Stimulated activated CD8-positive, alpha-beta memory T cell treated with anti-CD3 and anti-CD28 coated beads, Interleukin-15, amount 100 ng/mL, for 48 hours (primary cell): ENCODE results near the gene TMEM63A.
"Not testable (repeated sequence)": the region's sequence is repeated elsewhere in the genome, so short reads cannot be mapped to it uniquely, and the experiment has no call there.

ENCODE experiments used
- DNase-seq, 2 donors: peaks; one replicate each; pipeline ENCODE4 v3.0.0-alpha.2; 2020; ENCODE audit warnings: low read depth in 2 of 2

The TMEM63A gene

DNA sequence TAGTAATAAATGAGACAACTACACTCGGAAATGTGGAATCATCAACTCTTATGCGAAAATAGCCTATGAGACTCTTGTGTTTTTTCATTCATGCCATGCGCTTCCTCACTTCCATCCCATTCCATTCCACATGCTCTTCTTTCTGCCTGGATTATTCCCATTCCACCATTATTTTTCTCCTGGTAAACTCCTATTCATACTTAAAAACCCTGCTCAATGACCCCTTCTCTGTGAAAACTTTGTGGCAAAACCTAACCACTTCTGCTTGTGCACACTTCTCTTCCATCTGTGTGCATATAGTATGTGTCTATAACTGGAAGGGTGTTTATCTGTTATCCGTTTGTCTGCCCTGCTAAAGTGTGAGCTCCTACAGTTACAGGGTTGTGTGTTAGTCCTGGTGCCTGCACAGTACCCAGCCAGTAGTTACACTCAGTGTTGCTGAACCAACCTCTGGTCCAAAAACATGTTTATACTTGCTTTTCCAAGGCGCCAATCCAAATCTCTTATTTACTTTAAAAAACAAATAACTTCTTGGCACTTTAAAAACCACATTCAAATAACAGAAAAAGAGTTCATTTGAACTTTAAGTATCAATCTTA is 61.6 kb downstream of the TMEM63A start:
- no peak for DNase-seq

DNA sequence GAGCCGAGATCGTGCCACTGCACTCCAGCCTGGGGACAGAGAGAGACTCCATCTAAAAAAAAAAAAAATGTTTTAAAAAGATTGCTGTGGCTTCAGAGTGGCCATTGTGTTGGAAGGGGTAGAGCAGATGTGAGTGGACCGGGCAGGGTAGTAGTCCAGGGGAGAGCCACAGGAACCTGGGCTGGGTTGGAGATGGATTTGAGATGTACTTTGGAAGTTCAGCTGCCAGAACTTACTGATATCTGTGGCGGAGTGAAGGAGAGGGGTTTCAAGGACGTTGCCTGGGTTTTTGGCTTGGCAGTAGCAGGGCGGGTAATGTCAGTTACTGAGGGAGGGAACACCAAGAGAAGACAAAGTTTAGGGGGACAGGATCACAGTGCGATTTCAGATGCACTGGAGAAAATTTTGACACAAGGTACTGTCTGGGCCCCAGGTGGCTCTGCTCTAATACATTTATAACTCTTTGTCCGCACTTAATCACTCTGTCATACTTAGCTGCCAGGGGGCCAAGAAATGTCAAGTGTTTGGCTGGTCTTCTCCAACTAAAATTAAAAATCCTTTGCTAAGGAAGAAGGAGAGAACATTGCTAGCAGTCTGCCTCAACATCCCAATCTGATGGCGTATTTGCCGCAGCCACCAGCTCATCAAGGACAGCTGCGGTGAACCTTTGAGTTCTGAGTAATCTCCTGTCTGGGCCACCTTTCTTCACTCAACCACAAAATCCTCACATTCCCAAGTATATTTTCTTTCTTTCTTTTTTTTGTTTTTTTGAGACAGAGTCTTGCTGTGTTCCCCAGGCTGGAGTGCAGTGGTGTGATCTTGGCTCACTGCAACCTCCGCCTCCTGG is 62.6 kb downstream of the TMEM63A start:
- no peak for DNase-seq

DNA sequence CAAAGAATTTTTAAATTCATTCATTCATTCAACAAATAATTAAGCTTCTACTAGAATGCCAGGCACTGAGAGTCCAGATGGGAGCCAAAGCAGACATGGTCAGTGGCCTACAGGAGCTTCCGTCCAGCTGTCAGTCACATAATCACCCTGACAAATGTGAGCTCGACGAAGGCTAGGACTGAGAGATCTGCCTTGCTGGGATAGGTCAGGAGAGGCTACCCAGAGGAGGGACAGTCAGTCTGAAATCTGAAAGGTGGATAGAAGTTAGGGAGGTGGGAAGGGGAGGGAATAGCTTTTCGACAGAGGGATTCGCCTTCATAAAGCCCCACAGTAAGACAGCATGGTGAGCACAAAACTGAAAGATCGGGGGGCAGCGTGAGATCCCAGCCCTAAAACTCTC is 64.0 kb downstream of the TMEM63A start:
- DNase-seq: no peak

DNA sequence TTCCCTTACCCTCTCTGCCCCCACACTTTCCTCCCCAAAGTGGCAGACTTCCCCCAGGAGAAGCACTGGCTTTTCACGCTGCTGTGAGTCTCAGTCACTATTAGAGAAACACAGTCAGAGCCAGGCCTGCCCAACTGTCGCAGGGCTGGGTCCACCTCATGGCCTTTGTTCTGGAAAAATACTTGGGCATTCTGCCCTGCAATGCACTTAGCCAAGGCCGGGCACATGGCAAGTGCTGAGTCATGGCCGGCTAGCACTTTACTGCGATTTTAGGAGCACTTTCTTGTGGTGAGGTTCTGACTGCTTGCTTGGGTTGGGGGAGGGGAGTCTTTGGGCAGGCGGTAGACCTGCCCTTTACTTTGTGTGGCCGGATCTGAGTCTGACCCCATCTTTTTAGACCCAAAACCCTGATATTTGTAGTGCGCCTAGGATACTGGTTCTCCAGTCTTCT is 64.5 kb downstream of the TMEM63A start:
- no peak for DNase-seq

DNA sequence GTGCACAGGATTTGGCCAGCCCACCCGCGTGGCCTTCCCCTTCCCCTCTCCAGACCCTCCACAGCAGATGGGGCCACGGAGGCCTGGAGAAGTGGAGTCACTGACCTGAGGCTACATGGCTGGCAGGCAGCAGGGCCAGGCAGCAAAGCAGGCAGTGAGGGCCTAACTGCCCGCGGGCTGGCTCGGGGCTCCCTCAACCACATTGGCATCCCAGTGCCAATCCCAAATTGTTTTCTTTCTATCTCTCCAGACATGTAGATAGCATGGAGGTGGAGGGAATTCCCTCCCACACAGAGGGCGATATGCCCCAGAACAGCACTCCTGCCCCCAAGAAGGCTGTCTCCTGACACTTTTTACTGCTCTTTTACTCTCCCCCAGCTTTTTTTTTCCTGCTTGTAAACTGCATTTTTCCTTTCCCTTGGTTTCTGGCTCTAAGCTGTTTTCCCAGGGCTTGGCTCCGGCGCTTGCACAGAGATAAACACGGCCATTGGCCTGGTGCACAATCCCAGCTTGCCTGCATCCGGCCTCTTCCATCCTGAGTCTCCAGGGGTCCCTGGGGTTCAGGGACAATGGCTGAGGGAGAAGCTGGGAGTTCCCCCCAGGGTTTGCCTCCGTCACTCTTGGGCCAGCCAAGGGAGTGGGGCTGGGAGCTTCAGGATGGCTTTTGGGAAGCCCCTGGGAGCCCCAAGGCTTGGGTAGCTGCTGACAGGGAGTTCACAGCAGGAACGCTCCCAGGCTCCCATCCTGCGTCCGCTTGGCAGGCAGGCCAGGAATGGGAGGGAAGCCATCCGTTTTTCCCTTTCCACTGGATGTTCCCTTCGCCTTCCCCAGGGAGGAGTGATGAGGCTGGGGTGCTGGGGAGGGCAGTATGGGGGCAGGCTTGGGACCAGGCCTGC is 65.3 kb downstream of the TMEM63A start:
- DNase-seq: no peak

DNA sequence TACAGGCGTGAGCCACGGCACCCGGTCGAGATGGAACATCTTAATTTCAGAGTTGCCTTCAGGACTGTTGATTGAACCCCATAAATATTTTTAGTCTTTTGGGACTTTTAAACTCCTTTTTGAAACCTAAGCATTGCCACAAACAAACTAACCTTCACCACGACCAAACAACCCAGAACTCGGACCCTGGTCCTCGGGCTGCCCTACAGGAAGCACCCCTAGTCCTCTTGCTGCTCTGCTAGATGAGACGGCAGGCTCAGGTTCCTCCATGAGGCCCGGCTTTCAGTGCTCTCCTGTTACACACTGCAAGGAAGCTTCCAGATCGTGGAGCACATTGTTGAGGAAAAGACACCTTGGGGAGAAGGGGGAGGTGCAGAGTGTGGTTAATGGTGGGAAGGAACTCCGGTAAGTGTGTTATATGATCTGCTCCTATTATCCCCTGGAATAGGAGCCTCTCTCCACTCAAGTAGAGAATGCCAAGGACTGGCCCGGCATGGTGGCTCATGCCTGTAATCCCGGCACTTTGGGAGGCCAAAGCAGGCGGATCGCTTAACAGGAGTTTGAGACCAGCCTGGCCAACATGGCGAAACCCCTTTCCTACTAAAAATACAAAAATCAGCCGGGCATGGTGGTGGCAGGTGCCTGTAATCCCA is 66.5 kb downstream of the TMEM63A start:
- no peak for DNase-seq

DNA sequence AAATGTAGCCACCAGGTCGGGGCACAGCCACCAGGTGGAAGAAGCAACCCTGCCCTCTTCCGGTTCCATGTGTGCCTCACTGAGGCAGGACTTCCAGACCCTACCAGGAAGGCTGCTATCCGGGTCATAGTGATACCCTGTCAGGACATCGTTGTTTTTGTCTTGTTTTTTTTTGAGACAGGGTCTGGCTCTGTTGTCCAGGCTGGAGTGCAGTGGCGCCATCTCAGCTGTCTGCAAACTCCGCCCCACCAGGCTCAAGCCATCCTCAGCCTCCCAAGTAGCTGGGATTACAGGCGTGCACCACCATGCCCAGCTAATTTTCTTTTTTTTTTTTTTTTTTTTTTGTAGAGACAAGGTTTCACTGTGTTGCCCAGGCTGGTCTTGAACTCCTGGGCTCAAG is 67.1 kb downstream of the TMEM63A start:
- not testable (repeated sequence) for DNase-seq

DNA sequence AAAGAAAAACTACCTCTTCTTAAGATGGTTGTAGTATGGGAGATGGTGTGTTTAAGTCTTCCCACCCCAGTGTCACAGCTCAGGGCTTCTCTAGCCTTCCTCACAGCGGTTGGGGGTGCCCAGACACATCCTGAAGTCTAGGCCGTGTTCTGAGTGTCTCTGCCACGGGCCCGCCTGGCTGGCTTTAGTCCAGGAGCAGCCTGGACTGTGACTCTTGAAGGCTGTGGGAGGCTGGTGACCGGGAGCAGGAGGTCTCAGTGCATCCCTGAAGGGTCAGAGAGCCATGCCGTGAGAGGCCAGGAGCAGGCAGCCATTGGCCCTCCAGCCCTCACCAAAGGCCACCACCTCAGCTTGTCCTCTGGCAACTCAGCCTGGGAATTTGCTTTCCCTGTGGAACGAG is 67.8 kb downstream of the TMEM63A start:
- DNase-seq: no peak

DNA sequence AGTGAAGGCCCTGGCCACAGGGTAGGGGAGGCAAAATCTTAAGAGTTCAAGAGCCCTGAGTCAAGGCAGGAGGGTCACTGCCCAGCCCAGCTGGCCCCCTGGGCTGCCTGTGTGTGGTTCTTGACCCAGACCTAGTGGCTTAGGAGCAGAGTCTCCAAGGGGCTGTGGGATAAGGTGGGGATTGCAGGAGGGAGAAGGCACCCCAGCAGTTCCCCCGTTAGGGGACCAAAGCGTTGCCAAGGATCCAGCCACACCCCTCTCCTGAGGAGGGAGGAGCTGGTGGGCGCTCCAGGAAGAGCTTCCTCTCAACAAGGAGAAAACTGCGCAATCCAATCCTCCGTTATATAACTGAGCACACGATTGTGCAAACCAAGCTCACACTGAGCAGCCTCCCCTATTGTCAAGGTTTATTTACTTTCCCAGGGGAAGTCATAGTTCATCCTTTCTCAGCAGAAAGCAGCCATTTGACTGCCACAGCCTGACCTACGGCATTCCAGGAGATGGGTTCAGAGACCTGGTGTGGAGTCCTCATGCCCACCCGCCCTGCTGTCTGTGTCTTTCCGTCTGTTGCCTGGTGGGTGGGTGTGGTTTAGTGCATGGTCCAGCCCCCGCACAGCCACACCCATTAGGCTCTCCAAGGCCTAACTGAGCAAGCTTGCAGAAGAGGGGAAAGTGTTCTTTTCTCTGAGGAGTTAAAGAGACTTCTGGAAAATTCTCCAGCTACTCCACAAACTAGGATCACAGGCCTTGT is 68.8 kb downstream of the TMEM63A start:
- no peak for DNase-seq

DNA sequence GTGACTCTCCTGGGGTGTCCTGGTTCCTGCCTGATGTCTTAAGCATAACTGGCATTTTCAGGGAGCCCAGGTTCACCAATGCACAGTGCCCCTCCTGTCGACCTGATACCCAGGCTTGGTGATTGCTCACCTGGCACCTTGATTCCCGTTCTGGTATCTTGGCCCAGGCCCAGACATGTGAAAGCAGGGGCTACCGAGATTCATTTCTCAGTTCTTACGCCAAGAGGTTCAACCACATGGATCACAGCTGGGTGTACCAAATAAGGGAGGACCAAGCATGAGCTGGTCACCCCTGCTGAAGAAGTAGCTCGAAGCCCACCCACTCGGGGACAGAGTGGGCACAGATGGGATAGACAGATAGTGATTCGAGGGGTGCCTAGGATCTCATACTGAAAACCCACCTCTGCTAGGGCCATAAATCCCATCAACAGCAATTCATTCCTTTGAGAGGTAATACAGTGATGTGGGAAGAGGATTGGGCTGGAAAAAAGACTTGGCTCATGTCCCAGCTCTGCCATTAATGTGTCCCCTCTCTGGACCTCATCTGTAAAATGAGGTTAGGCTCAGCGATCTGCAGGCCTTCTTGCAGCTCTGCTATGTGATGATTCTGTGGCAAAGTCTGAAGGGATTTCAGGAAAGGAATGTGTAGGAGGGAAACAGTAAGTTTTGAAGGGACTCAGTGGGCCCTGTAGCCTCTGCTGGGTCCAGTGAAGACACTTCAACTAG is 69.5 kb downstream of the TMEM63A start:
- no peak for DNase-seq

DNA sequence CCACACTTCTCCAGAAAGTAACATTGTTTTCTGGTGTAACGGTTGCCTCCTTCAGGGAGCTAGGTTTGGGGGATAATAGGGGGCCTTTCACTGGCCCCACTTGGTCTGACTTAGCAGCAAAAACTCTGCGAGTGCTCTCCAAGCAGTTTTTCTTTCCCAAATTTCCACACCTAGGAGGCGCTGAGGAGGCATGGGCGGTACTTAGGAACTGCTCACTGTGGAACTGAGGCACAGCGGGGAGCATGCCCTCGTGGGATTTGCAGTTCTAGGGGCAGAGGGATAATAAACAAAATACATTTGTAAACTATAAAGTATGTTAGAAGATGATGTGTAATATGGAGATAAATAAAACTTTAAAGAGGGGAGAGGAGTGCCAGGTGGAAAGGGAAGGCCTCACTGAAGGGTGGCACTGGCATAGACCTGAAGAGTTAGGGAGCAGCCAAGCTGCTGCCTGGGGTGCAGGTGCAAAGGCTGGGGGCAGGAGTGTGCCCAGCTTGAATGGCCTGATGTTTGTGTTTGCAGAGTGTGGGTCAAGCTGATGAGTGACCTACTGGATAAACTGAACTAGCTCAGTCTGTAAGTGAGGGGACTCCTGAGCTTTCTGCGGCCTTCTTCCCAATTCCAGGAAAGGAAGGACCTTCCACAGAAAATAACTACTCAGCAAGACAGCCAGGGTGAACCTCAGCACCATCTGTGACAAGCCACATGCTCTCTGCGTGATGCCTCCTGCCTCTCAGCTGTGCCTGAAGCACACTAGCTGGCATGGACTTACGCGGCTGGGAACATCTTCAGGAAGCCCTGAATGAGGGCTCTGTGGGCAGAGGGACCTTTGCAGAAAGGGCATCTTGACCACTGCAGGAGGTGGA is 70.3 kb downstream of the TMEM63A start:
- DNase-seq: no peak

DNA sequence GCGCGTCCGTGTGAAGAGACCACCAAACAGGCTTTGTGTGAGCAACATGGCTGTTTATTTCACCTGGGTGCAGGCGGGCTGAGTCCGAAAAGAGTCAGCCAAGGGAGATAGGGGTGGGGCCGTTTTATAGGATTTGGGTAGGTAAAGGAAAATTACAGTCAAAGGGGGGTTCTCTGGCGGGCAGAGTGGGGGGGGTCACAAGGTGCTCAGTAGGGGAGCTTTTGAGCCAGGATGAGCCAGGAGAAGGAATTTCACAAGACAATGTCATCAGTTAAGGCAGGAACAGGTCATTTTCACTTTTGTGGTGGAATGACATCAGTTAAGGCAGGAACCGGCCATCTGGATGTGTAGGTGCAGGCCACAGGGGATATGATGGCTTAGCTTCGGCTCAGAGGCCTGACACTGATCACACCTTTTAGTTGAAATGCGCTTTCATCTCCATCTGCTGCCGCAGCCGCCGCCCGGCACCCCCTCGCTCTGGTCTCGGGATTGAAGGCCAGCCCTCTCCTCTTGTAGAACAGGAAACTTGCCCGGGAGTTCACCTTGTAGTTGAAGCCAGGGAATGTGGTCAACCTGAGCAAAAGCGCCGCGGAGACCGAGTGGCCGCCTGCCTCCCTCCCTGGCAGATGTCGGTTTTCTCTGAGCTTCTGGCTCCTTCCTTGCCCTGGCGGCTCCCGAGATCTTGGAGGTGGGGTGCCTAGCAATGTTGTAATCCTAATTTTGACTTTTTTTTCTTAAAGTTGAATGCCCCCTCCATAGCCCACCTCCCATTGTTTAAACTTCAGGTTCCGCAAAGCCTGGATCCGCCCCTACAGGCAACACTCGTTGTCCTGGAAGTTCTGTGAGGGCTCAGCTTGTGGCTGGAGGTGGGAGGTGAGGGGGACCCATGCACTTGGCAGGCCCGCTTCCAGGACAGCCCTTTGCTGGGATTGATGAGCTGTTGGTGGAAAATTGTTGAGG is 71.3 kb downstream of the TMEM63A start:
- not testable (repeated sequence) for DNase-seq

DNA sequence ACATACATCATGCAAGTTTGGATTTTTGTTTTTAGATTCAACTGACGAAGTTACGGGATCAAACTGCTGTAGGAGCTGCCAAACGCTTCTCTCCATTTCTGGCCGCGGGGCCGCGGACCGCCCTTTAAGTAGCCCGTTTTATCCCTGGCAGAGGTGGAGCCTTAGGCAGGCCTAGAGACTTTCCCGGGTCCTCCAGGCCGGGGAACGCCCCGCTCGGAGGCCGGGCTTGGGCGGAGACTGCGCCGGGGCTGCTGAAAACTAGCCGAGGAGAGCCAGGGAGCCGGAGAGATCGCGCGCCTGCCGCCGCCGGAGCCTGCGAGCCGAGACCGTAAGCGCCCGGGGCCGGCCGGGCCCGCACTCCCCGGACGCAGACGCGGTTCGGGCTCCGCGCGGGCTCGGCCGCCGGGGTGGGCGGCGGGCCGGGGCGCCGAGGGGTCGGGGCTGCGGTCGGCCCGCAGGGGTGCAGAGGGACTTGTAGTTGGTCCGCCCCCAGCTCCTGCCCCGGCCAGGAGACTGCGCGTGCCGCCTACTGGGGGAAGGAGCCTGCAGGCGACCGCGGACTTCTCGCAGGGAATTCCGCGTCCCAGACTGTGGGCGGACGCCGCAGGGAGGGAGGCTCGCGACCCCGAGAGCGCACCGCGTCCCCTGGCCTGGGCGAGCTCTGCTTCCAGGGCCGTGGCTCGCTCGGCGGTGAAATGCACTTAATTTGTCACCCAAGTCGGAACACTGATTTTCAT is 72.2 kb downstream of the TMEM63A start, which contains the start of gene EPHX1:
Gene EPHX1 (plus strand): TSS at position 283 of the 737 bp plus-strand sequence. CDS start 18,606 bp downstream, outside the sequence.
- DNase-seq: peak; percentile 67 to 70

DNA sequence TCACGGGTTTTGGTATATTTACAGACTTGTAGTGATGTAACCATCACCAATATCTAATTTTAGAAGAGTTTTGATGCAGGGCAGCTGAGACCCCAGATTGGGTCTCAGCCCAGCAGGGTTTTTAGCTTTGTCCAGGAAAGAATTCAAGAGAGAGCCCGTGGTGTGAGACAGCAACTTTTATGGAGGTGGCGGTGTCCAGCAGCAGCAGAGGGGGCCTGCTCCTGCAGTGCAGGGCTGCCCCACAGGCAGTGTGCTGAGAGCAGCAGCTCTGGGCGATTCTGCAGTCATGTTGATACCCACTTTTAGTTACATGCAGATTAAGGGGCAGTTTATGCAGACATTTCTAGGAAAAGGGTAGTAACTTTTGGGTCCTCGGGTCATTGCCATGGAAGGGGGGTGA is 74.0 kb downstream of the TMEM63A start:
- DNase-seq: no peak

DNA sequence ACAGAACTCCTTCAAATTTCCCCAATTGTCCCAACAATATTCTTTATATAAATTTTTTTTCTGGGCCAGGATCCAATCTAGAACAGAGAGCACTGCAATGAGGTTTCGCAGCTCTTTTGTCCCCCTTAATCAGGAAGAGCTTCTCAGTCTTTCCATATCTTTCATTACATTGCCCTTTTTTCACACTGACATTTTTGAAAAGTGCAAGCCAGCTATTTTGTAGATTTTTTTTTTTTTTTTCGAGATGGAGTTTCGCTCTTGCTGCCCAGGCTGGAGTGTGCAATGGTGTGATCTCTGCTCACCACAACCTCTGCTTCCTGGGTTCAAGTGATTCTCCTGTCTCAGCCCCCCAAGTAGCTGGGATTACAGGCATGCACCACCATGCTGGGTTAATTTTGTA is 75.4 kb downstream of the TMEM63A start:
- not testable (repeated sequence) for DNase-seq

DNA sequence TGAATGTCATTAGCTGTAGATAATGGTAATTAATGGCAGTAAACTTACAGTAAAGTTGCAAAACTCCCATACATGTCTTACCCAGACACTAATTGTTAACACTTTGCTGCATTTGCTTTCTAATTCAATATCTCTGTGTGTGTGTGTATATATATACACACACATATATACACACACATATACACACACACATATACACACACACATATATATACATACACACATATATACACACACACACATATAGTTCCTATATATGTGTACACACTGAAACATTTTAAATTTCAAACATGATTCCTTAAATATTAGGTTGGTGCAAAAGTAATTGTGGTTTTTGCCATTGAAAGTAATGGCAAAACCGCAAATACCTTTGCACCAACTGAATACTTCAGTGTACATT is 75.9 kb downstream of the TMEM63A start:
- DNase-seq: no peak

DNA sequence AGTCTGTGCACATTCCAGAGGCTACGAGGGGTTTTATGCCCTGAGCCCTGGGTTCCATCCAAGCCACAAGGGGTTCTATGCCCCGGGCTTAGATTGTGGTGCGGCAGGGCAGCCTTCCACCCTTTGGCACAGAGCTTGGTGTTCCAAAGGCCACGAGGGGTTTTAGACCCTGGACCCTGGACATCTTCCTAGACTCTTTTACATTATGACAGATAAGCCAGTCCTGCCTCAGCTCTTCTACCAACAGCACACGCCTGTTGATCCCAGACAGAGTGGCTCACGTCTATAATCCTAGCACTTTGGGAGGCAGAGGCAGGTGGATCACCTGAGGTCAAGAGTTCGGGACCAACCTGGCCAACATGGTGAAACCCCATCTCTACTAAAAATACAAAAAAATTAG is 81.0 kb downstream of the TMEM63A start:
- not testable (repeated sequence) for DNase-seq
